Ovary (tissue), 9 donors: ENCODE results near the gene HNRNPK. TPM values are rescaled to one million over a fixed set of nuclear protein-coding genes. Genes with fewer than 3 reads are reported as not detected.

Source experiments
- DNase-seq, 5 donors: peaks; one replicate each; pipeline ENCODE4 v3.0.0-alpha.2; 2019 to 2020
- H3K27ac ChIP-seq, 2 donors: fragments of 200-600 bp; one replicate each; pipeline versions ENCODE4 v1.5.1 to v1.8.0; 2019 to 2022
- H3K27me3 ChIP-seq: fragments of 200-600 bp; one replicate; pipeline ENCODE4 v1.8.0; 2022
- H3K36me3 ChIP-seq: fragments of 200-600 bp; sonication (generic); one replicate; pipeline ENCODE4 v1.5.1; 2019
- H3K4me1 ChIP-seq: one replicate; pipeline ENCODE4 v1.8.1; 2013; ENCODE audit warnings: mild to moderate bottlenecking, moderate library complexity; ENCODE audit not compliant: insufficient read depth
- H3K4me3 ChIP-seq: fragments of 200-600 bp; sonication (generic); one replicate; pipeline ENCODE4 v1.5.1; 2017
- H3K9me3 ChIP-seq, 2 donors: fragments of 200-600 bp in 1 of 2; sonication (generic) in 1 of 2; one replicate each; pipeline versions ENCODE4 v1.5.1 to v1.8.1; 2013 to 2019; ENCODE audit warnings: mild to moderate bottlenecking in 1 of 2, moderate library complexity in 1 of 2
- EP300 ChIP-seq: sonication (generic); formaldehyde crosslinking; IDR thresholded peaks from one replicate; pipeline ENCODE4 v1.6.1; 2017; ENCODE audit warnings: antibody characterized with exemption
- POLR2A ChIP-seq: fragments of 450-650 bp; IDR thresholded peaks from one replicate; pipeline ENCODE4 v1.6.1; 2017; ENCODE audit warnings: antibody characterized with exemption, mild to moderate bottlenecking, moderate library complexity
- WGBS, 3 donors: extraction: QIAGEN DNeasy Blood & Tissue Kit in 1 of 3; methylation state at CpG; one replicate each; pipeline versions ENCODE4 v1.1.5 to v1.1.7; 2013 to 2017; 5-methylcytosine and 5-hydroxymethylcytosine counted together
- intact Hi-C, 4 donors: fragments of 100-400 bp; cut with DNase I; formaldehyde crosslinking; loops; one replicate each; pipeline versions ENCODE4 v1.11.0 to v1.15.1; 2022 to 2023
- polyA plus RNA-seq, 2 donors: library from polyadenylated mRNA; stranded (reverse); fragments of 200-250 nt in 1 of 2; fragments of 350-450 nt in 1 of 2; fragmentation: Illumina TruSeq in 1 of 2; extraction: RNeasy Lipid Tissue Mini Kit (QIAGEN cat#74804) in 1 of 2; gene quantifications; one replicate each; pipeline ENCODE4 v1.2.3, GENCODE V29; 2013 to 2014
- total RNA-seq, 7 donors: library from RNA; depleted of rRNA in 2 of 7; stranded (reverse); fragments of >200 nt in 2 of 7; fragmentation: NEBNext Ultra II Directional in 3 of 7; extraction: Animal tissue kit (Norgen Biotek cat#: 25700) in 3 of 7; gene quantifications; one replicate each; pipeline versions ENCODE4 v1.1.0 to v1.2.4, GENCODE V29; 2016 to 2023
- TF ChIP-seq, protein P1 (sequence below), 3 donors: fragments of 450-650 bp in 2 of 3; fragments of 200-600 bp in 1 of 3; IDR thresholded peaks; one replicate each; pipeline versions ENCODE4 v1.5.1 to v1.8.0; 2016 to 2022; ENCODE audit warnings: antibody characterized with exemption in 3 of 3, mild to moderate bottlenecking in 1 of 3
- donor health status: DM: no; HTN: no; CAD: no; lungs with moderate emphysema.
- donor health status: DM: no; HTN: no; CAD: no.
- donor health status: Bipolar disorder and iron deficiency.
- donor health status: DM: yes; HTN: yes; CAD: no.
- donor health status: DM: no; HTN: no; CAD: no.
- donor health status: DM: yes; HTN: yes; CAD: no.

Gene HNRNPK
- total and polyA plus RNA-seq, 9 donors: 302 to 646 (median 485) TPM

GRCh38 chr9:83999141-83999918 lies 19.3 kb upstream of the HNRNPK start:
- TF ChIP-seq EP300 (no peak), POLR2A (no peak)
- TF ChIP-seq, protein P1, sequence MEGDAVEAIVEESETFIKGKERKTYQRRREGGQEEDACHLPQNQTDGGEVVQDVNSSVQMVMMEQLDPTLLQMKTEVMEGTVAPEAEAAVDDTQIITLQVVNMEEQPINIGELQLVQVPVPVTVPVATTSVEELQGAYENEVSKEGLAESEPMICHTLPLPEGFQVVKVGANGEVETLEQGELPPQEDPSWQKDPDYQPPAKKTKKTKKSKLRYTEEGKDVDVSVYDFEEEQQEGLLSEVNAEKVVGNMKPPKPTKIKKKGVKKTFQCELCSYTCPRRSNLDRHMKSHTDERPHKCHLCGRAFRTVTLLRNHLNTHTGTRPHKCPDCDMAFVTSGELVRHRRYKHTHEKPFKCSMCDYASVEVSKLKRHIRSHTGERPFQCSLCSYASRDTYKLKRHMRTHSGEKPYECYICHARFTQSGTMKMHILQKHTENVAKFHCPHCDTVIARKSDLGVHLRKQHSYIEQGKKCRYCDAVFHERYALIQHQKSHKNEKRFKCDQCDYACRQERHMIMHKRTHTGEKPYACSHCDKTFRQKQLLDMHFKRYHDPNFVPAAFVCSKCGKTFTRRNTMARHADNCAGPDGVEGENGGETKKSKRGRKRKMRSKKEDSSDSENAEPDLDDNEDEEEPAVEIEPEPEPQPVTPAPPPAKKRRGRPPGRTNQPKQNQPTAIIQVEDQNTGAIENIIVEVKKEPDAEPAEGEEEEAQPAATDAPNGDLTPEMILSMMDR (IDR thresholded peaks at IDR 0.05): no peak
- Histone ChIP-seq H3K9me3 (no peaks in the 10 kb centered on the region), H3K27me3 (no peaks in the 10 kb centered on the region), H3K4me1 (no peaks in the 10 kb centered on the region), H3K36me3 (no peaks in the 10 kb centered on the region), H3K27ac (no peak overlapping the region), H3K4me3 (no peak overlapping the region)
- WGBS, 3 donors: 60 to 69% (median 67%) methylated on average over 2 of the region's 2 CpGs
- intact Hi-C loops: no loop called here
- no peak for DNase-seq

DNA sequence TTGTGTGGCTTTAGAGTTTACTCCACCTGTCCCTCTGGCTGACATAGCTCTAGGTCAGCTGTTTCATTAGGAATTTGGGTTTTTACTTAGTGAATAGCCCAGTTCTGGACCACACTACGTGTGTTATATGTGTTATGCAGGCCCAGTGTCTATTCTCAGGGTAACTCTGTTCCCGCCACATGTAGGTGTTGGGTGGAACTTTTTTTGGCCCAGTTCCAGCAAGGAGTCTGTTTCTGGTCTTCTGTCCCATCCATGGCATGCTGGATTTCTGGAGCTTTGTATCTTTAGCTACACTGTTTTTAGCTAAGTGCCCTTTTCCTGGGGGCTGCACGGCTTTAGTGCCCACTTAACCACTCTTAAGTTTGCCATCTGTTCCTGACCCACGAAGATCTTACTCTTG lies 16.1 kb upstream of the HNRNPK start:
- H3K36me3 ChIP-seq: no peaks in the 10 kb centered on the region
- DNase-seq: no peak
- no peak overlapping the region for H3K4me3 ChIP-seq
- H3K4me1 ChIP-seq: no peaks in the 10 kb centered on the region
- H3K27me3 ChIP-seq: no peaks in the 10 kb centered on the region
- TF ChIP-seq, protein P1 (IDR thresholded peaks at IDR 0.05): no peak
- no peak for TF ChIP-seq EP300
- TF ChIP-seq POLR2A: no peak
- H3K27ac ChIP-seq: no peak overlapping the region
- no peaks in the 10 kb centered on the region for H3K9me3 ChIP-seq
- WGBS, 3 donors: 96 to 98% (median 96%) methylated on average over 4 of the region's 4 CpGs
- intact Hi-C loops: no loop called here

GRCh38 chr9:83992901-83993300 lies 12.9 kb upstream of the HNRNPK start:
- no peaks in the 10 kb centered on the region for H3K27me3 ChIP-seq
- H3K9me3 ChIP-seq: no peaks in the 10 kb centered on the region
- no peak for TF ChIP-seq EP300
- no peak for TF ChIP-seq POLR2A
- TF ChIP-seq, protein P1 (IDR thresholded peaks at IDR 0.05): no peak
- no peak overlapping the region for H3K27ac ChIP-seq
- H3K36me3 ChIP-seq: no peaks in the 10 kb centered on the region
- peaks cover 1% of the 10 kb centered on the region for H3K4me1 ChIP-seq
- intact Hi-C loops: no loop called here
- DNase-seq: no peak
- H3K4me3 ChIP-seq: no peak overlapping the region

GRCh38 chr9:83992407-83992806 lies 12.4 kb upstream of the HNRNPK start:
- no peaks in the 10 kb centered on the region for H3K36me3 ChIP-seq
- WGBS, 3 donors: 71 to 87% (median 82%) methylated on average over 1 of the region's 1 CpG
- H3K27ac ChIP-seq: no peak overlapping the region
- H3K4me1 ChIP-seq: peaks cover 1% of the 10 kb centered on the region
- H3K27me3 ChIP-seq: no peaks in the 10 kb centered on the region
- DNase-seq: no peak
- TF ChIP-seq EP300 (no peak), POLR2A (no peak)
- TF ChIP-seq, protein P1 (IDR thresholded peaks at IDR 0.05): no peak
- no peaks in the 10 kb centered on the region for H3K9me3 ChIP-seq
- intact Hi-C loops: no loop called here
- no peak overlapping the region for H3K4me3 ChIP-seq
